Prostate gland (tissue), 2 donors: Measurements from ENCODE around the gene MTFR2. TPM values are rescaled to one million over a fixed set of nuclear protein-coding genes. Genes with fewer than 3 reads are reported as not detected.
A peak's percentile ranks its signal among the peaks of the same experiment; 100 is the strongest.

Experiments
- DNase-seq: peaks from one replicate; pipeline ENCODE4 v3.0.0-alpha.2; 2019; ENCODE audit warnings: low spot score
- H3K27ac ChIP-seq, 2 donors: fragments of 200-600 bp; sonication (generic); 2 replicates each; pipeline ENCODE4 v1.5.1; 2017 to 2019
- H3K27me3 ChIP-seq: fragments of 200-600 bp; sonication (generic); replicated peaks from 2 replicates; pipeline ENCODE4 v1.5.1; 2019; ENCODE audit not compliant: insufficient read depth
- H3K36me3 ChIP-seq, 2 donors: fragments of 200-600 bp; sonication (generic); 1 replicate in 1 of 2; 2 replicates in 1 of 2; pipeline versions ENCODE4 v1.5.1 to v1.8.1; 2017 to 2019
- H3K4me1 ChIP-seq: fragments of 200-600 bp; sonication (generic); replicated peaks from 2 replicates; pipeline ENCODE4 v1.5.1; 2019
- H3K4me3 ChIP-seq, 2 donors: fragments of 200-600 bp; sonication (generic); 2 replicates each; pipeline ENCODE4 v1.5.1; 2017 to 2019
- H3K9me3 ChIP-seq: fragments of 200-600 bp; sonication (generic); 2 replicates; pipeline ENCODE4 v1.5.1; 2017
- POLR2A ChIP-seq: fragments of 450-650 bp; IDR thresholded peaks from one replicate; pipeline ENCODE4 v1.6.1; 2016; ENCODE audit warnings: antibody characterized with exemption, mild to moderate bottlenecking
- POLR2AphosphoS5 ChIP-seq: sonication (generic); formaldehyde crosslinking; IDR thresholded peaks from one replicate; pipeline ENCODE4 v1.6.1; 2017; ENCODE audit warnings: antibody characterized with exemption
- WGBS: methylation state at CpG from one replicate; pipeline ENCODE4 v1.1.5; 2018; 5-methylcytosine and 5-hydroxymethylcytosine counted together
- intact Hi-C: fragments of 100-400 bp; cut with DNase I; formaldehyde crosslinking; loops from one replicate; pipeline ENCODE4 v1.14.2; 2022
- total RNA-seq, 2 donors: library from RNA; depleted of rRNA; stranded (reverse); fragments of >200 nt; gene quantifications; one replicate each; pipeline ENCODE4 v1.1.0, GENCODE V29; 2016
- TF ChIP-seq, protein P1 (sequence below), 4 experiments: fragments of 200-600 bp in 2 of 4; fragments of 450-650 bp in 2 of 4; sonication (generic) in 2 of 4; IDR thresholded peaks; 1 replicate in 3 of 4; 2 replicates in 1 of 4; pipeline ENCODE4 v1.5.1; 2016 to 2019; ENCODE audit warnings: antibody characterized with exemption in 4 of 4, mild to moderate bottlenecking in 2 of 4, moderate library complexity in 2 of 4

Gene MTFR2
- total RNA-seq, 2 donors from 2014 or later = 1.1 to 2.9 TPM

- H3K27ac ChIP-seq = no peak overlapping the region
- intact Hi-C loops = loop anchor here (5.0 kb wide), 1 partner anchor 35 kb away; the partner anchor contains the start of gene BCLAF1
- 67% methylated on average over 2 of the region's 2 CpGs for WGBS
These were observed 2.3 kb upstream of the MTFR2 start for GRCh38 chr6:136252441-136252840.

DNA sequence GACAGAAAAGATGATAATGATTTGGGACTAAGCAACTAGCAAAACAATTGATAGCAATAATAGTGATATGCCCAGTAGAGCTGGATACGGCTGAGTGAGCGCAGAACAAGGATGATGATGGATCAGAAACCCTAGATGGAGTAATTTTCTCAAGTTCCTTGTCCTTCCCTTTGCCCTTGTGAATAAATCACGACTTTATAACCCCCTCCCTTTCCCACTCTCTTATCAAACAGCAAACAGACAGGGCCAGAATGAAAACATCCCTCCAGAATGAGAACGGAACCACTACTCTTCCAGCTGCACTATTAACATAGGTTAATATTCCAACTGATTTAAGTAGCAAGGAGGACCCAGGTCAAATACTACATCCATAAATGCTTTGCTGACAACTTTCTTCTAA is 1.3 kb upstream of the MTFR2 start:
- Histone ChIP-seq H3K9me3 (no peaks in the 10 kb centered on the region), H3K4me3 (no peak overlapping the region), H3K36me3 (no peaks in the 10 kb centered on the region), H3K4me1 (no peaks in the 10 kb centered on the region), H3K27me3 (no peaks in the 10 kb centered on the region), H3K27ac (no peak overlapping the region)
- WGBS = 42% methylated on average over 4 of the region's 4 CpGs
- TF ChIP-seq POLR2AphosphoS5 = no peak
- DNase-seq = no peak
- intact Hi-C loops = loop anchor here (5.0 kb wide), 1 partner anchor 36 kb away; the partner anchor contains the start of gene BCLAF1

More at GRCh38 chr6:136252441-136252840, 2.3 kb upstream of the MTFR2 start:
- no peak for DNase-seq
- Histone ChIP-seq H3K36me3 (no peaks in the 10 kb centered on the region), H3K4me3 (no peak overlapping the region), H3K27me3 (no peaks in the 10 kb centered on the region), H3K9me3 (no peaks in the 10 kb centered on the region), H3K4me1 (no peaks in the 10 kb centered on the region)
- TF ChIP-seq POLR2A (no peak), POLR2AphosphoS5 (no peak)
- TF ChIP-seq, protein P1, sequence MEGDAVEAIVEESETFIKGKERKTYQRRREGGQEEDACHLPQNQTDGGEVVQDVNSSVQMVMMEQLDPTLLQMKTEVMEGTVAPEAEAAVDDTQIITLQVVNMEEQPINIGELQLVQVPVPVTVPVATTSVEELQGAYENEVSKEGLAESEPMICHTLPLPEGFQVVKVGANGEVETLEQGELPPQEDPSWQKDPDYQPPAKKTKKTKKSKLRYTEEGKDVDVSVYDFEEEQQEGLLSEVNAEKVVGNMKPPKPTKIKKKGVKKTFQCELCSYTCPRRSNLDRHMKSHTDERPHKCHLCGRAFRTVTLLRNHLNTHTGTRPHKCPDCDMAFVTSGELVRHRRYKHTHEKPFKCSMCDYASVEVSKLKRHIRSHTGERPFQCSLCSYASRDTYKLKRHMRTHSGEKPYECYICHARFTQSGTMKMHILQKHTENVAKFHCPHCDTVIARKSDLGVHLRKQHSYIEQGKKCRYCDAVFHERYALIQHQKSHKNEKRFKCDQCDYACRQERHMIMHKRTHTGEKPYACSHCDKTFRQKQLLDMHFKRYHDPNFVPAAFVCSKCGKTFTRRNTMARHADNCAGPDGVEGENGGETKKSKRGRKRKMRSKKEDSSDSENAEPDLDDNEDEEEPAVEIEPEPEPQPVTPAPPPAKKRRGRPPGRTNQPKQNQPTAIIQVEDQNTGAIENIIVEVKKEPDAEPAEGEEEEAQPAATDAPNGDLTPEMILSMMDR (IDR thresholded peaks at IDR 0.05) = no peak

DNA sequence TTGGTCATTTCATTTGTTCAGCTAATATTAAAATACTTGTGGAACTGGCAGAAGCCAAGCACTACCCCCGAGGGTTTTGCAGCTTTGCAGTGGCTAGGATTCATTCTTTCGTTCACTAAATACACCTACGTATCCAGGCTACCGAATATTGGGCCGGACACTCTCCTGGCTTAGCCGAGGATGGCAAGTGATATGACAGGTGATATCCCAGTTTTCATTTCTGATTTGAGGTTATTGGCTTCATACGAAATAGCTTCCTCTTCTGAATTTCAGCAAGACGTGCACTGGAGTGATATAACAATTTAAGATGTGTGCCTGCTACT is 536 bp upstream of the MTFR2 start:
- no peaks in the 10 kb centered on the region for H3K27me3 ChIP-seq
- no peak for DNase-seq
- H3K4me1 ChIP-seq = no peaks in the 10 kb centered on the region
- intact Hi-C loops = loop anchor here (5.0 kb wide), 1 partner anchor 37 kb away; the partner anchor contains the start of gene BCLAF1
- H3K9me3 ChIP-seq = no peaks in the 10 kb centered on the region
- TF ChIP-seq POLR2A = no peak
- TF ChIP-seq, protein P1 (IDR thresholded peaks at IDR 0.05) = no peak
- TF ChIP-seq POLR2AphosphoS5 = no peak
- peak overlapping the region; percentile 31 to 36 for H3K27ac ChIP-seq
- H3K4me3 ChIP-seq = peak overlapping the region; percentile 39 to 43
- WGBS = under 1% methylated on average over 8 of the region's 8 CpGs
- no peaks in the 10 kb centered on the region for H3K36me3 ChIP-seq

DNA sequence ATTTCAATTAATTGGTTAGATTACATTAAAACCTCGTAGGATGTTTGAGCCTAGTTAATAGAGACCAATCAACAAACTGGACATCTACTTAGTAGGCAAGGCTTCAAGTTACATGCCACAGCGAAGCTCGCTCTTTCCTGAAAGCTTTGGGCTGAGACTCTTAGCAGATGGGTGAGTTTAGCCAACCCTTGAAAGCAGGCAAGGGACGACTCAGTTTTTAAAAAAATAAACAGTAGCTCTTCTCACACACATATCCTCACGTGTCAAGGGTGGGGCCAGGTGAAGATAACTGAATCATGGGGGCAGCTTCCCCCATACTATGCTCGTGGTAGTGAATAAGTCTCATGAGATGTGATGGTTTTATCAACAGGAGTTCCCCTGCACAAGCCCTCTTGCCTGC is 775 bp downstream of the MTFR2 start:
- 24% methylated on average over 6 of the region's 6 CpGs for WGBS
- no peaks in the 10 kb centered on the region for H3K27me3 ChIP-seq
- H3K27ac ChIP-seq = no peak overlapping the region
- no peak for DNase-seq
- TF ChIP-seq, protein P1 (IDR thresholded peaks at IDR 0.05) = no peak
- TF ChIP-seq POLR2AphosphoS5 (no peak), POLR2A (no peak)
- H3K4me1 ChIP-seq = no peaks in the 10 kb centered on the region
- intact Hi-C loops = loop anchor here (10.0 kb wide), 1 partner anchor 65 kb away; no protein-coding TSS in a partner anchor
- H3K4me3 ChIP-seq = no peak overlapping the region
- H3K9me3 ChIP-seq = no peaks in the 10 kb centered on the region
- H3K36me3 ChIP-seq = no peaks in the 10 kb centered on the region

- TF ChIP-seq, protein P1 (IDR thresholded peaks at IDR 0.05) = no peak
- TF ChIP-seq POLR2AphosphoS5 = no peak
- no peak for TF ChIP-seq POLR2A
- H3K36me3 ChIP-seq = no peaks in the 10 kb centered on the region
- intact Hi-C loops = loop anchor here (10.0 kb wide), 1 partner anchor 71 kb away; no protein-coding TSS in a partner anchor
- no peaks in the 10 kb centered on the region for H3K4me1 ChIP-seq
- H3K9me3 ChIP-seq = no peaks in the 10 kb centered on the region
- no peak for DNase-seq
- no peak overlapping the region for H3K4me3 ChIP-seq
- no peaks in the 10 kb centered on the region for H3K27me3 ChIP-seq
- 89% methylated on average over 5 of the region's 5 CpGs for WGBS
- no peak overlapping the region for H3K27ac ChIP-seq
These were observed 6.0 kb downstream of the MTFR2 start for GRCh38 chr6:136244061-136244616.
